H1 (cell line): ENCODE measurements around the gene ALOX5.

Experiments
- GABPA ChIP-seq: IDR thresholded peaks from 2 replicates; pipeline ENCODE4 v1.6.1; 2011; ENCODE audit warnings: mild to moderate bottlenecking, low read length, moderate library complexity, borderline replicate concordance; ENCODE audit not compliant: insufficient read depth
- POLR2AphosphoS5 ChIP-seq: IDR thresholded peaks from 2 replicates; pipeline ENCODE4 v1.6.1; 2011; ENCODE audit warnings: low read depth, low read length
- RFX5 ChIP-seq: IDR thresholded peaks from 2 replicates; pipeline ENCODE4 v1.6.1; 2011; ENCODE audit warnings: low read depth, low read length, improper control_type of control experiment, borderline replicate concordance
- SRF ChIP-seq: IDR thresholded peaks from 2 replicates; pipeline ENCODE4 v1.6.1; 2011; ENCODE audit warnings: mild to moderate bottlenecking, low read depth, low read length, moderate library complexity
- TAF1 ChIP-seq: IDR thresholded peaks from 2 replicates; pipeline ENCODE4 v1.6.1; 2011; ENCODE audit warnings: mild to moderate bottlenecking, low read depth, low read length
- TF ChIP-seq, protein P1 (sequence below), 3 experiments: IDR thresholded peaks; 1 replicate in 2 of 3; 2 replicates in 1 of 3; pipeline versions ENCODE4 v1.5.1 to v1.6.1; 2011; ENCODE audit warnings: low read length in 3 of 3, mild to moderate bottlenecking in 3 of 3, inconsistent platforms in 2 of 3, low read depth in 1 of 3, moderate library complexity in 1 of 3; ENCODE audit not compliant: insufficient read depth in 1 of 3; ENCODE audit errors: control extremely low read depth in 1 of 3
- TF ChIP-seq, protein P2 (sequence below): IDR thresholded peaks from 2 replicates; pipeline ENCODE4 v1.6.1; 2012; ENCODE audit warnings: inconsistent platforms

DNA sequence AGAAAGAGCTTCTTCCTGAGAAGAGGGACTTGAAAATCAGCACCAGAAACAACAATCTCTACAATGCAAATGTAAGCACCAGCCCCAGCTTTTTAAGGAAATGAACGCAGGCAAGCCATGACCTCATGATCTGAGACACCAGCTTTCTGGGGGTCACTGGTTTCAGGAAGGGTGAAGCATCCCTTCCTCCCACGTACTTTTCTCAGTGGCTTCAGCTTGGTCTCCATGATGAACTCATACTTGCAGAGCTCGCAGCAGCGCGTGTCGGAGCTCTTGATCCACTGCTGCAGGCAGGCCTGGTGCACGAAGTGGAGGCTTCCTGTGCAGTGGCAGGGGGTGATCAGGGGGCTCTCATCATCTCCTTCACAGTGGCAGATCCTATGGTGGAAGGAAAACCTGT, 87.0 kb downstream of the ALOX5 start:
- no peak for TF ChIP-seq POLR2AphosphoS5
- TF ChIP-seq, protein P1, sequence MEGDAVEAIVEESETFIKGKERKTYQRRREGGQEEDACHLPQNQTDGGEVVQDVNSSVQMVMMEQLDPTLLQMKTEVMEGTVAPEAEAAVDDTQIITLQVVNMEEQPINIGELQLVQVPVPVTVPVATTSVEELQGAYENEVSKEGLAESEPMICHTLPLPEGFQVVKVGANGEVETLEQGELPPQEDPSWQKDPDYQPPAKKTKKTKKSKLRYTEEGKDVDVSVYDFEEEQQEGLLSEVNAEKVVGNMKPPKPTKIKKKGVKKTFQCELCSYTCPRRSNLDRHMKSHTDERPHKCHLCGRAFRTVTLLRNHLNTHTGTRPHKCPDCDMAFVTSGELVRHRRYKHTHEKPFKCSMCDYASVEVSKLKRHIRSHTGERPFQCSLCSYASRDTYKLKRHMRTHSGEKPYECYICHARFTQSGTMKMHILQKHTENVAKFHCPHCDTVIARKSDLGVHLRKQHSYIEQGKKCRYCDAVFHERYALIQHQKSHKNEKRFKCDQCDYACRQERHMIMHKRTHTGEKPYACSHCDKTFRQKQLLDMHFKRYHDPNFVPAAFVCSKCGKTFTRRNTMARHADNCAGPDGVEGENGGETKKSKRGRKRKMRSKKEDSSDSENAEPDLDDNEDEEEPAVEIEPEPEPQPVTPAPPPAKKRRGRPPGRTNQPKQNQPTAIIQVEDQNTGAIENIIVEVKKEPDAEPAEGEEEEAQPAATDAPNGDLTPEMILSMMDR (IDR thresholded peaks at IDR 0.05; ENCODE audit: control extremely low read depth in 1 of 3, insufficient read depth in 1 of 3, low read depth in 1 of 3, low read length in 3 of 3) = no peak
- TF ChIP-seq GABPA = no peak
- TF ChIP-seq, protein P2, sequence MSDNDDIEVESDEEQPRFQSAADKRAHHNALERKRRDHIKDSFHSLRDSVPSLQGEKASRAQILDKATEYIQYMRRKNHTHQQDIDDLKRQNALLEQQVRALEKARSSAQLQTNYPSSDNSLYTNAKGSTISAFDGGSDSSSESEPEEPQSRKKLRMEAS = no peak
- no peak for TF ChIP-seq SRF
- TF ChIP-seq TAF1 = no peak
- TF ChIP-seq RFX5 = no peak
